Kidney (tissue), 14 donors: ENCODE results near the gene CNIH2. TPM values are rescaled to one million over a fixed set of nuclear protein-coding genes. Genes with fewer than 3 reads are reported as not detected.

Experiments used
- DNase-seq, 5 donors: peaks; one replicate each; pipeline ENCODE4 v3.0.0-alpha.2; 2013 to 2020
- FAIRE-seq: peaks from 2 replicates; lab custom pipeline; 2012; peaks lifted over from hg19 to GRCh38; lab: Jason Lieb, UNC
- H3K27ac ChIP-seq, 2 donors: one replicate each; pipeline ENCODE4 v1.7.0; 2013; ENCODE audit warnings: low read depth in 2 of 2, low read length in 2 of 2, inconsistent platforms in 1 of 2
- H3K27me3 ChIP-seq: one replicate; pipeline ENCODE4 v1.7.1; 2013; ENCODE audit warnings: low read length, inconsistent platforms; ENCODE audit not compliant: control insufficient read depth, insufficient read depth
- H3K36me3 ChIP-seq, 3 donors: one replicate each; pipeline versions ENCODE4 v1.7.0 to v1.7.1; 2013; ENCODE audit warnings: low read length in 3 of 3, control low read depth in 1 of 3, inconsistent platforms in 1 of 3; ENCODE audit not compliant: insufficient read depth in 3 of 3, control insufficient read depth in 2 of 3
- H3K4me1 ChIP-seq, 3 donors: one replicate each; pipeline versions ENCODE4 v1.7.0 to v1.7.1; 2013; ENCODE audit warnings: low read length in 3 of 3, inconsistent platforms in 1 of 3, low read depth in 1 of 3; ENCODE audit not compliant: control insufficient read depth in 2 of 3, insufficient read depth in 2 of 3
- H3K4me3 ChIP-seq, 3 donors: one replicate each; pipeline versions ENCODE4 v1.7.0 to v1.8.1; 2013; ENCODE audit warnings: low read length in 3 of 3, control low read depth in 1 of 3, inconsistent platforms in 1 of 3
- H3K9ac ChIP-seq, 3 donors: one replicate each; pipeline versions ENCODE4 v1.7.0 to v1.7.1; 2013; ENCODE audit warnings: low read length in 3 of 3, control low read depth in 1 of 3, inconsistent platforms in 1 of 3
- H3K9me3 ChIP-seq, 3 donors: one replicate each; pipeline versions ENCODE4 v1.7.0 to v1.7.1; 2013; ENCODE audit warnings: low read length in 3 of 3, control low read depth in 1 of 3, inconsistent platforms in 1 of 3; ENCODE audit not compliant: control insufficient read depth in 2 of 3, insufficient read depth in 1 of 3
- CTCF ChIP-seq: IDR thresholded peaks from 3 replicates; pipeline ENCODE4 v1.5.1; 2012; ENCODE audit warnings: mild to moderate bottlenecking, moderate library complexity, borderline replicate concordance; ENCODE audit not compliant: insufficient read depth; ENCODE audit errors: extremely low read depth
- intact Hi-C: fragments of 100-400 bp; cut with DNase I; formaldehyde crosslinking; loops from one replicate; pipeline ENCODE4 v1.11.1; 2022
- polyA plus RNA-seq: library from polyadenylated mRNA; stranded (reverse); fragments of 350-450 nt; fragmentation: Illumina TruSeq; extraction: RNeasy Lipid Tissue Mini Kit (QIAGEN cat#74804); gene quantifications from one replicate; pipeline ENCODE4 v1.2.3, GENCODE V29; 2014; ENCODE audit warnings: low read depth, low replicate concordance; ENCODE audit not compliant: insufficient read depth
- total RNA-seq: library from RNA; stranded (reverse); fragmentation: NEBNext Ultra II Directional; extraction: Animal tissue kit (Norgen Biotek cat#: 25700); gene quantifications from one replicate; pipeline ENCODE4 v1.2.1, GENCODE V29; 2021
- donor health status: control.
- donor health status: control.
- donor health status: control.
- donor health status: control.
- donor health status: control.
- donor health status: DM: yes; HTN: yes; CAD: no.
- donor health status: Normal renal cell carcinoma (clear cell type).

CNIH2 gene
- total and polyA plus RNA-seq, 2 donors from 2014 or later: 0.63 TPM; not detected in 1

- Histone ChIP-seq H3K9me3 (no peaks in the 10 kb centered on the region), H3K9ac (no peak overlapping the region), H3K36me3 (peaks cover 0 to 8% (median 8%) of the 10 kb centered on the region in 3 donors), H3K27me3 (no peaks in the 10 kb centered on the region), H3K4me1 (no peaks in the 10 kb centered on the region), H3K4me3 (no peak overlapping the region), H3K27ac (no peak overlapping the region)
- FAIRE-seq: no peak
- TF ChIP-seq CTCF: no peak
- intact Hi-C loops: no loop called here
- no peak for DNase-seq
Observed at GRCh38 chr11:66242095-66242765, 35.7 kb upstream of the CNIH2 start.

GRCh38 chr11:66243782-66244535, 34.0 kb upstream of the CNIH2 start:
- intact Hi-C loops: no loop called here
- FAIRE-seq (no peak), DNase-seq (no peak)
- no peaks in the 10 kb centered on the region for H3K27me3 ChIP-seq
- no peak overlapping the region for H3K9ac ChIP-seq
- TF ChIP-seq CTCF: no peak
- no peak overlapping the region for H3K4me3 ChIP-seq
- no peak overlapping the region for H3K27ac ChIP-seq
- H3K9me3 ChIP-seq: no peaks in the 10 kb centered on the region
- no peaks in the 10 kb centered on the region for H3K4me1 ChIP-seq
- peaks cover 0 to 8% (median 5%) of the 10 kb centered on the region in 3 donors for H3K36me3 ChIP-seq

- no peak for DNase-seq
- intact Hi-C loops: no loop called here
- Histone ChIP-seq H3K27me3 (no peaks in the 10 kb centered on the region), H3K36me3 (peaks cover 0 to 3% (median 0%) of the 10 kb centered on the region in 3 donors), H3K9me3 (no peaks in the 10 kb centered on the region), H3K9ac (no peak overlapping the region), H3K4me3 (no peak overlapping the region), H3K4me1 (no peaks in the 10 kb centered on the region), H3K27ac (no peak overlapping the region)
- no peak for TF ChIP-seq CTCF
- no peak for FAIRE-seq
Observed at GRCh38 chr11:66247295-66247694, 30.7 kb upstream of the CNIH2 start.
